Measurements from ENCODE around the gene NTHL1. TPM values are rescaled to one million over a fixed set of nuclear protein-coding genes. Genes with fewer than 3 reads are reported as not detected.

The NTHL1 gene
- total and polyA plus RNA-seq, 9 of the 15 experiments (the other 6 are each of a cell fraction or from before 2014, with no cell fraction given): 1.1 to 58.8 (median 17.6) TPM

DNA sequence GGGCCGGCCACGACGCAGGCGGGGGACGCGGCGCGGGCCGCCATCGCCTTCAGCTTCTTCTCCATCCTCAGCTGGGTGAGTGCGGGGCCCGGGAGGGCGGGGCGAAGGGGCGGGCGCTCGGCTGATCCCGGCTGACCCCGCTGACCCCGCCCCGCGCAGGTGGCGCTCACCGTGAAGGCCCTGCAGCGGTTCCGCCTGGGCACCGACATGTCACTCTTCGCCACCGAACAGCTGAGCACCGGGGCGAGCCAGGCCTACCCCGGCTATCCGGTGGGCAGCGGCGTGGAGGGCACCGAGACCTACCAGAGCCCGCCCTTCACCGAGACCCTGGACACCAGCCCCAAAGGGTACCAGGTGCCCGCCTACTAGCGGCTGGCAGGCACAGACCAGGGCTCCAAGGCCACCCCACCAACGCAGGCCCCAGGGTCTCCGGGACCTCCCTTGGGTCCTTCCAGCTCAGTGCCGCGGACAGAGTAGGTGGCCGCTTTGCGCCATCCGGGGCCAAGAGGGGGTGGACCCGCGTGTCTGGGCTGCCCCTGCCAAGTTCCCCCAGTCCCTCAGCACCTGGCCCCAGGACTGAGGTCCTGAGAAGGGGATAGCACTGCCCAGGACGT is 54.8 kb downstream of the NTHL1 start (continued):
- TF ChIP-seq NR0B1 (IDR thresholded peaks at IDR 0.05; ENCODE audit: partially characterized antibody): no peak
- TF ChIP-seq, protein P1, sequence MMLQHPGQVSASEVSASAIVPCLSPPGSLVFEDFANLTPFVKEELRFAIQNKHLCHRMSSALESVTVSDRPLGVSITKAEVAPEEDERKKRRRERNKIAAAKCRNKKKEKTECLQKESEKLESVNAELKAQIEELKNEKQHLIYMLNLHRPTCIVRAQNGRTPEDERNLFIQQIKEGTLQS (IDR thresholded peaks at IDR 0.05): no peak
- TF ChIP-seq, protein P1 (CRISPR knock-in tag; conservative IDR thresholded peaks at IDR 0.05): no peak
- no peak for TF ChIP-seq GTF2F1 (IDR thresholded peaks at IDR 0.05; ENCODE audit: low read depth, low read length)
- TF ChIP-seq, protein P2, sequence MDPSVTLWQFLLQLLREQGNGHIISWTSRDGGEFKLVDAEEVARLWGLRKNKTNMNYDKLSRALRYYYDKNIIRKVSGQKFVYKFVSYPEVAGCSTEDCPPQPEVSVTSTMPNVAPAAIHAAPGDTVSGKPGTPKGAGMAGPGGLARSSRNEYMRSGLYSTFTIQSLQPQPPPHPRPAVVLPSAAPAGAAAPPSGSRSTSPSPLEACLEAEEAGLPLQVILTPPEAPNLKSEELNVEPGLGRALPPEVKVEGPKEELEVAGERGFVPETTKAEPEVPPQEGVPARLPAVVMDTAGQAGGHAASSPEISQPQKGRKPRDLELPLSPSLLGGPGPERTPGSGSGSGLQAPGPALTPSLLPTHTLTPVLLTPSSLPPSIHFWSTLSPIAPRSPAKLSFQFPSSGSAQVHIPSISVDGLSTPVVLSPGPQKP (CRISPR knock-in tag; IDR thresholded peaks at IDR 0.05): no peak
- TF ChIP-seq TSC22D4 (tag; IDR thresholded peaks at IDR 0.05): no peak
- TF ChIP-seq MED1 (CRISPR knock-in tag; IDR thresholded peaks at IDR 0.05; ENCODE audit: borderline replicate concordance): no peak
- TF ChIP-seq CAMTA2 (CRISPR knock-in tag; conservative IDR thresholded peaks at IDR 0.05): no peak
- no peak for TF ChIP-seq RHOXF2B (CRISPR knock-in tag; conservative IDR thresholded peaks at IDR 0.05)
- TF ChIP-seq BRF1 (IDR thresholded peaks at IDR 0.05; ENCODE audit: borderline replicate concordance, extremely low read depth, insufficient read length): no peak
- TF ChIP-seq MYNN (IDR thresholded peaks at IDR 0.05): no peak
- TF ChIP-seq MYNN (CRISPR knock-in tag; IDR thresholded peaks at IDR 0.05): no peak
- no peak for TF ChIP-seq SRSF9 (IDR thresholded peaks at IDR 0.05; ENCODE audit: borderline replicate concordance, low read depth, low read length)
- no peak for TF ChIP-seq ZNF134 (CRISPR knock-in tag; conservative IDR thresholded peaks at IDR 0.05)
- TF ChIP-seq POLR2A (conservative IDR thresholded peaks at IDR 0.05): no peak; the same call in 1 of the 2 replicates
- TF ChIP-seq MAZ (CRISPR knock-in tag; conservative IDR thresholded peaks at IDR 0.05 in 1 of 2, IDR thresholded peaks at IDR 0.05 in 1 of 2): 0 out of 4 replicates have a peak, but pooled peaks of 1 of the 2 experiments have one; percentile 3
- no peak for TF ChIP-seq HMG20B (CRISPR knock-in tag; IDR thresholded peaks at IDR 0.05)
- TF ChIP-seq GATAD2B (IDR thresholded peaks at IDR 0.05; ENCODE audit: borderline replicate concordance): no peak
- no peak for TF ChIP-seq ESRRB (CRISPR knock-in tag; IDR thresholded peaks at IDR 0.05; ENCODE audit: borderline replicate concordance)
- no peak for TF ChIP-seq ZNF316 (IDR thresholded peaks at IDR 0.05)
- TF ChIP-seq RB1 (IDR thresholded peaks at IDR 0.05; ENCODE audit: low read depth): no peak
- no peak for TF ChIP-seq DMBX1 (CRISPR knock-in tag; IDR thresholded peaks at IDR 0.05; ENCODE audit: borderline replicate concordance)
- no peak for TF ChIP-seq GABPB1 (CRISPR knock-in tag; IDR thresholded peaks at IDR 0.05)
- TF ChIP-seq POLR2AphosphoS2 (IDR thresholded peaks at IDR 0.05; ENCODE audit: low read length): no peak
- TF ChIP-seq SMARCA5 (IDR thresholded peaks at IDR 0.05): no peak

All from K562 (cell line).